ENCODE measurements around the gene SMIM21.

- TF ChIP-seq CTCF (IDR thresholded peaks at IDR 0.05) (no peak), POLR2A (IDR thresholded peaks at IDR 0.05) (no peak)
Observed at GRCh38 chr18:75456199-75456631, 28.7 kb upstream of the SMIM21 start.

Data from lower leg skin (tissue), 3 donors.